ENCODE measurements around the gene TCF7L1.
"Not testable (repeated sequence)": the region's sequence is repeated elsewhere in the genome, so short reads cannot be mapped to it uniquely, and the experiment has no call there.

The TCF7L1 gene

DNA sequence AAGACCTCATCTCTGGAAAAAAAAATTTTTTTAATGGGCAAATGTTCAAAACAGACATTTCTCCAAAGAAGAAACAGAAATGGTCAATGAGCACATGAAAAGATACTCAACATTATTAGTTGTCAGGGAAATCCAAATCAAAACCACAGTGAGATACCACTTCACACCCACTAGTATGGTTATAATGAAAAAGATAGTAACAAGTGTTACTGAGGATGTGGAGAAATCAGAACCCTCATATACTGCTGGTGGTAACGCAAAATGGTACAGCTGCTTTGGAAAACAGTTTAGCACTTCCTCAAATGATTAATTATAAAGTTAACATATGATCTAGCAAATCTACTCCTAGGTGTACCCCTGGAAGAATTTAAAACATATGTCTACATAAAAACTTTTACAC lies 29.0 kb upstream of the TCF7L1 start:
- no peaks in the 10 kb centered on the region for H3K36me3 ChIP-seq
- no peak overlapping the region for H3K9ac ChIP-seq
- no peak for TF ChIP-seq Cebpa-rat (IDR thresholded peaks at IDR 0.05)
- no peaks in the 10 kb centered on the region; a peak in 1 of 22 replicates for H3K9me3 ChIP-seq (replicated peaks in 1 of 11)
- no peak overlapping the region for H3K27ac ChIP-seq
- no peak overlapping the region for H3K4me2 ChIP-seq
- H3K4me3 ChIP-seq: no peak overlapping the region
- H3K27me3 ChIP-seq: no peaks in the 10 kb centered on the region
- H3K4me1 ChIP-seq: no peaks in the 10 kb centered on the region
- H4K20me1 ChIP-seq: no peaks in the 10 kb centered on the region

DNA sequence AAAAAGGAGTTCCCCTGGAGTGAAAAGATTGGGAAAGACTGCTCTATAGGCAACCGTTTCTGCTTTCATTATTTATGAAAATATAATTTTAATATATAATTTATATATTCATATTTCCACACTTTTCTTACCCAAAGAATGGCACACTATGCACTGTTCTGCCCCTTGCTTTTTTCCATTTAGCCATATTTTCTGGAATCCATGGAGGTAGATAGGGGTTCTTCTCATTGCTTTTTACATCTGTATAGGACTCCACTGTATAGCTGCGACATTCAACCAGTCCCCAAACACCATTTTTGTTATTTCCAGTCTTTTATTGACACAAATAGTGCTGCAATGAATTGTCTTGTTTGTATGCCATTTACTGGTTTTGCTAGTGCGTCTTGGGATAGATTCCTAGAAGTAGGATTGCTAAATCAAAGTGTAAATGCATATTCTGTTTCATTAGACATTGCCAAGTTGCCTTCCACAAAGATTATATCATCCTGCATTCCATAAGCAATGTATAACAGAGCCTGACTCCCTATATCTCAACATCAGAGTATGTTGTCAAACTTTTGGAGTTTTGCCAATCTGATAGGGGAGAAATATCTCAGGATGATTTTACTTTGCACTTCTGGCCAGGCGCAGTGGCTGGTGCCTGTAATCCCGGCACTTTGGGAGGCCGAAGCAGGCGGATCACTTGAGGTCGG lies 26.6 kb upstream of the TCF7L1 start:
- no peaks in the 10 kb centered on the region for H4K20me1 ChIP-seq
- H3K9ac ChIP-seq: no peak overlapping the region
- peaks cover 0 to 8% (median 0%) of the 10 kb centered on the region in 11 experiments; a peak in 1 of 22 replicates for H3K9me3 ChIP-seq (replicated peaks in 1 of 11)
- no peaks in the 10 kb centered on the region for H3K36me3 ChIP-seq
- no peaks in the 10 kb centered on the region for H3K4me1 ChIP-seq
- TF ChIP-seq Cebpa-rat (IDR thresholded peaks at IDR 0.05): no peak
- no peak overlapping the region for H3K4me2 ChIP-seq
- no peak overlapping the region for H3K27ac ChIP-seq
- H3K27me3 ChIP-seq: no peaks in the 10 kb centered on the region
- no peak overlapping the region for H3K4me3 ChIP-seq

DNA sequence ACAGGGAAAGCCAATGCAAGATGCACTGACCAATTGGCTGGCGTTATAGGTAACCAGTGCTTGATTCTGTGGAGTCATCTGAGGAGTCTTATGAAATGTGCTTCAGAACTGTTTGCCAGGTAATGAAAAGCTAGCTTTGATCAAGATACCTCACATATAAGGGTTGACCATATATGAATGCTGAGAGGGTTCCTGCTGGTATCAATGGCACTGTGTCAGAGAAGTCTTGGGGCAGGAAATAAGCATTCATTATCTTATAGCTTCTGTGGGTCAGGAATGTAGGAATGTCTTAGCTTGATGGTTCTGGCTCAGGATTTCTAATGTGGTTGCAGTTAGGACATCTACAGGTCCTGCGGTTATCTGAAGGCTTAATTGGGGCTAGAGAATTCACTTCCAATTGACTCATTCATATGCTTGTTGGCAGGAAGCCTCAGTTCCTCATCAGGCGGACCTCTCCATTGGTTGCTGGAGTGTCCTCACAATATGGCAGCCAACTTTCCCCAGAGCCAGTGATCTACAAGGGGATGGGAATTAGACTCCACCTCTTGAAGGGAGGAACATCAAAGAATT lies 22.1 kb upstream of the TCF7L1 start:
- no peaks in the 10 kb centered on the region for H3K27me3 ChIP-seq
- H3K27ac ChIP-seq: no peak overlapping the region
- no peaks in the 10 kb centered on the region for H3K4me1 ChIP-seq
- H3K9ac ChIP-seq: no peak overlapping the region
- H3K4me3 ChIP-seq: no peak overlapping the region
- no peak for TF ChIP-seq Cebpa-rat (IDR thresholded peaks at IDR 0.05)
- H4K20me1 ChIP-seq: no peaks in the 10 kb centered on the region
- no peaks in the 10 kb centered on the region for H3K36me3 ChIP-seq
- H3K9me3 ChIP-seq (replicated peaks in 1 of 11): 0 out of 22 replicates have a peak, but pooled peaks cover 0 to 9% (median 0%) of the 10 kb centered on the region in 11 experiments
- H3K4me2 ChIP-seq: no peak overlapping the region

DNA sequence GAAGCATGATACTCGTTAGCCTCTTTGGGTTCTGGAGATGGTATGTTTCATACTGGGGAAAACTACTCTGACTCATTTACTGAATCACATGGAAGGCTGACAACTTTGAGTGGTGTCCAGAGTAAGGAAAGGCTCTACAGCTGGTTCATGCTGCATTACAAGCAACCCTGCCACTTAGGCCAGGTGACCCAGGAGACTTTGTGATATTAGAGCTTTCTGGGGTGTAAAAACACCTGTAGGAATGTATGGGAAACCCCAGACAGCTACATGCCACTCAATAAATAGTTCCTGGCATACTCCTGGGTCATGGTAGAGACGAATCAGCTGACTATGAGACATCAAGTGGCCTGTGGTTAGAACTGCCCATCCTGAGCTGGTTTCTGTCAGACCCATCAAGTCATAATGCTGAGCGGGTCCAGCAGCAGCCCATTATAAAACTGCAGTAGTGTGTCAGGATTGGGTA lies 21.3 kb upstream of the TCF7L1 start:
- Histone ChIP-seq H3K9ac (no peak overlapping the region), H3K4me3 (no peak overlapping the region), H3K36me3 (no peaks in the 10 kb centered on the region), H3K4me1 (no peaks in the 10 kb centered on the region), H3K4me2 (no peak overlapping the region), H4K20me1 (no peaks in the 10 kb centered on the region), H3K9me3 (replicated peaks in 1 of 11) (0 out of 22 replicates have a peak, but pooled peaks cover 0 to 9% (median 0%) of the 10 kb centered on the region in 11 experiments), H3K27ac (no peak overlapping the region), H3K27me3 (no peaks in the 10 kb centered on the region)
- TF ChIP-seq Cebpa-rat (IDR thresholded peaks at IDR 0.05): no peak

DNA sequence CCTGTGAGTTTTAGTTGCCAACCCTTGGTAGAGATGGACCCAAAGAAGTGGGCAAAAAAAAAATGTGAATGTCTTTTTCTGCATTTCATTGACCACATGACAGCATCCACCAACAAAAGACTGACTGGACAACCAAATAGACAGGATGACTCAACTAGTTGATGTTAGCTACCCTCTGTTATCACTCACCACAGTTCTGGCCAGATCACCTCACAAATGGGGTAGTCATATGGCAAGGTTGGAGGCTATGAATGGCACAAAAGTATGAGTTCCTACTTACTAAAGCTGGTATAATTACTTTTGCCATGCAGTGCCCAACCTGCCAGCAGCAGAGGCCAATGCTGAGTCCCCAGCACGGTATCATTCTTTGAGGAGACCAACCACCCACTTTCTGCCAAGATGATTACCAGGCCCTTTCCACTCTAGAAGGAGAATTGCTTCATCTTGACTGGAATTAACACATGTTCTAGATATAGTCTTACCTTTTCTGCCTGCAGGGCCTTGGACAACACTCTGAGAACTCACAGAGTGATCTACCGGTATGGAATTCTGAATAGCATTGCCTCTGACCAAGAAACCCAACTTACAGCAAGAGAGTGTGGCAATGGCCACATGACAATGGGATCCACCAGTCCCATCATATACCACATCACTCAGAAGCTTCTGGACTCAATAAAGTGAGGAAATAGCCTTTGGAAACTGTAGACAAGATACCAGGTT lies 20.1 kb upstream of the TCF7L1 start:
- no peak for TF ChIP-seq Cebpa-rat (IDR thresholded peaks at IDR 0.05)
- Histone ChIP-seq H3K27ac (no peak overlapping the region), H3K4me2 (no peak overlapping the region), H3K9me3 (replicated peaks in 1 of 11) (0 out of 22 replicates have a peak, but pooled peaks cover 0 to 9% (median 0%) of the 10 kb centered on the region in 11 experiments), H3K36me3 (no peaks in the 10 kb centered on the region), H4K20me1 (no peaks in the 10 kb centered on the region), H3K27me3 (no peaks in the 10 kb centered on the region), H3K9ac (no peak overlapping the region), H3K4me3 (no peak overlapping the region), H3K4me1 (peaks cover 0 to 4% (median 0%) of the 10 kb centered on the region in 10 experiments; a peak in 1 of 20 replicates)

DNA sequence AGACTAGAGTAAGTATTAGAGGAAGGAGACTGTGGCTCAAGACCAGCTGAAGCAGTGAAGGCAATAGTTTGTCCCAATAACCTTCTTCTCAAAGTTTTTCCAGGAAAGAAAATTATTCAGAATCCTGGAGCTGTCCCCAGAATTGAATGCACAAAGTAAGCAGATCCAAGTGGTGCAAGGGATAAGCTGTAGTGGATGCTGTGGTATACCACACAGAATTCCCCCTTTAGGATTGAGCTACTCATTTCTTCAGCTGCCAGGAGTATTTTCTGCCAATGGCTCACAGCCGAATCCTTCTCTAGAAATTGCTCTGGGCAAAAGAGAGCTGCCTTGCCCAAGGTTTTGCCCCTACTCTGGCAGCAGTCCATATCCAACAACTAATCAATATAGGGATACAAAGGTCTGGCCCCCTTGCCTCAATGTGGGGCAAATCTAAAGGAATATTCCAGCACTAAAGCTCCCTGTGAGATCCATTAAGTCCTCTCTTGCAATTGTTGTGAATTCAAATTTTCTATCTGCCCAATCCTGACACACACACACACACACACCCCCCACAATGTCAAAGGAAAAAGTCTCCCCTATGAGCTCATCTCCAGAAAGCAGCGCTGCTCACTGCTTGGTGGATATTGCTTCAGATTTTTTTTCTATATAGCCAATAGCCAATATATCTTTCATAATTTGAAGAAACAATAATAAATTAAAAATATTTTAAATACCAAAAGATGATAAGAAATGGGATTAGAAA lies 18.4 kb upstream of the TCF7L1 start:
- H3K27ac ChIP-seq: no peak overlapping the region
- no peaks in the 10 kb centered on the region for H4K20me1 ChIP-seq
- no peak overlapping the region for H3K4me2 ChIP-seq
- no peak for TF ChIP-seq Cebpa-rat (IDR thresholded peaks at IDR 0.05)
- H3K4me1 ChIP-seq: peaks cover 0 to 4% (median 0%) of the 10 kb centered on the region in 10 experiments; a peak in 1 of 20 replicates
- no peak overlapping the region for H3K9ac ChIP-seq
- no peaks in the 10 kb centered on the region for H3K27me3 ChIP-seq
- H3K4me3 ChIP-seq: no peak overlapping the region
- no peaks in the 10 kb centered on the region for H3K36me3 ChIP-seq
- H3K9me3 ChIP-seq (replicated peaks in 1 of 11): 0 out of 22 replicates have a peak, but pooled peaks cover 0 to 9% (median 0%) of the 10 kb centered on the region in 11 experiments

DNA sequence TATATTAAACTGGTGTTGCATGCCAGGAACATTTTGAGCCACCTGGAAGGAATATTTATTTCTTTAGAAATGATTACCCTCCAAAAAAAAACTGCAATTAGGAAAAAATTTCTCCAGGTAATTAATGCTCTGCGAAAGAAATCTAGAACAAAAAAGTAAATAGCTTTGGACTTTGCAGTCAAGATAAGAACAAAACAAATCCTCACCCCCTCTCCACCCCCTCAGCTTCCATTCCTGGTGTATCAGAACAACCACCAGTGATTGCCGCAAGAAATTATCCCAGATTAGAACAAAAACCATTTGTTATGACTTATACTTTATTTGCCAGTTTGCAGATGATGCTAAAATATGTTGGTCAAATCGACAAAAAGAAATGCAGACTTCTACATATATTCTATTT lies 17.0 kb upstream of the TCF7L1 start:
- Histone ChIP-seq H3K9ac (no peak overlapping the region), H3K27ac (no peak overlapping the region), H3K36me3 (no peaks in the 10 kb centered on the region), H4K20me1 (no peaks in the 10 kb centered on the region), H3K4me1 (peaks cover 0 to 4% (median 0%) of the 10 kb centered on the region in 10 experiments; a peak in 1 of 20 replicates), H3K4me3 (no peak overlapping the region), H3K4me2 (no peak overlapping the region), H3K27me3 (no peaks in the 10 kb centered on the region), H3K9me3 (replicated peaks in 1 of 11) (0 out of 22 replicates have a peak, but pooled peaks cover 0 to 5% (median 0%) of the 10 kb centered on the region in 11 experiments)
- no peak for TF ChIP-seq Cebpa-rat (IDR thresholded peaks at IDR 0.05)

DNA sequence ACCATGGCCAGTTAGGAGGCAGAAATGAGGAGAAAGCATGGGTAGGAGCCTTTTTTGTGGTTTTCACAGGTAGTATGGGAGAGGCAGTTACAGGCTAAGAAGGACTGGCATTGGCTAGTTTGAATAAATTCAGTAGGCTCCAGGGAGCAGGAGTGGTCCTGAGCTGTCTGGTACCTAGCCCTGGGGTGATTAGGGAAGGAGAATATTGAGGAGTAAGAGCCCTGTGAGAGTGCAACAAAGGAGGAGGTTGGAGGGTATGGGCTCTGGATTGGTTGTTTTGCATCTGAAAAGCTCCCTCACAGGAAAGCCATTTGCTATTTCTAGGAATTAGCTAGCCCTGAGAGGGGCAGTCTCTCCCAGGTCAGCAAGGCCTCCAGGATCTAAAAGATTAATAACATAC lies 13.3 kb upstream of the TCF7L1 start:
- Histone ChIP-seq H3K4me2 (no peak overlapping the region), H3K27me3 (no peaks in the 10 kb centered on the region)

DNA sequence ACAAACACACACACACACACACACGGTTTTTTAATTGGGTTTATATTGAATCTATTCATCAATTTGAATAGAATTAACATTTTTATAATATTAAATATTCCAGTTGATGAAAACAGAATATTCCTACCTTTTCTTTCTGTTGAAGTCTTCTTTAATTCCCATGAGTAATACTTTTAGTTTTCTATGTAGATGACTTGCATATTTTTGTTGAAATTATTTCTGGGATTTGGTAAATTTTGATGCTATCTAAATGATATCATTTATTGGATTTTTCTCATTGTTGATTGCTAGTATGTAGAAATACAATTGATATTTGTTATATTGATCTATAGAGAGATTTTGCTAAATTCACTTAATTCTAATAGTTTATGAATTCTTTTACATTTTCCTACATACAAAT lies 12.8 kb upstream of the TCF7L1 start:
- H3K36me3 ChIP-seq: no peaks in the 10 kb centered on the region
- H3K4me1 ChIP-seq: peaks cover 0 to 4% (median 0%) of the 10 kb centered on the region in 10 experiments; a peak in 1 of 20 replicates
- no peak overlapping the region for H3K9ac ChIP-seq
- H3K9me3 ChIP-seq (replicated peaks in 1 of 11): no peaks in the 10 kb centered on the region
- no peak overlapping the region for H3K27ac ChIP-seq
- H3K4me2 ChIP-seq: no peak overlapping the region
- no peak for TF ChIP-seq Cebpa-rat (IDR thresholded peaks at IDR 0.05)
- no peaks in the 10 kb centered on the region for H4K20me1 ChIP-seq
- H3K27me3 ChIP-seq: no peaks in the 10 kb centered on the region
- H3K4me3 ChIP-seq: no peak overlapping the region

More for the DNA sequence above, 13.3 kb upstream of the TCF7L1 start:
- Histone ChIP-seq H3K4me1 (peaks cover 0 to 4% (median 0%) of the 10 kb centered on the region in 10 experiments; a peak in 1 of 20 replicates), H4K20me1 (no peaks in the 10 kb centered on the region), H3K9me3 (replicated peaks in 1 of 11) (no peaks in the 10 kb centered on the region), H3K9ac (no peak overlapping the region), H3K36me3 (no peaks in the 10 kb centered on the region), H3K27ac (no peak overlapping the region), H3K4me3 (no peak overlapping the region)
- no peak for TF ChIP-seq Cebpa-rat (IDR thresholded peaks at IDR 0.05)

DNA sequence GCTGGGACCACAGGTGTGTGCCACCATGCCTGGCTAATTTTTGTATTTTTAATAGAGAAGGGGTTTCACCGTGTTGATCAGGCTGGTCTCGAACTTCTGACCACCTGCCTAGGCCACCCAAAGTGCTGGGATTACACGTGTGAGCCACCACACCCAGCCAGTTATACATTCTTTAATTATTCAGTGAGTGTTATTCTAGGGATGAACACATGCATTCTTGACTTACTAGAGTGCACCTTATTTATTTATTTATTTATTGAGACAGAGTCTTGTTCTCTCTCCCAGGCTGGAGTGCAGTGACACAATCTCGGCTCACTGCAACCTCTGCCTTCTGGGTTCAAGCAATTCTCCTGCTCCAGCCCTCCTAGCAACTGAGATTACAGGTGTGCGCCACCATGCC lies 6.7 kb upstream of the TCF7L1 start:
- H3K27ac ChIP-seq; H3K9ac ChIP-seq; H3K36me3 ChIP-seq; H3K27me3 ChIP-seq; H3K4me1 ChIP-seq; H3K4me3 ChIP-seq; H3K9me3 ChIP-seq (replicated peaks in 1 of 11); H4K20me1 ChIP-seq; H3K4me2 ChIP-seq: not testable (repeated sequence)
